Measurements from ENCODE around the gene PHKB. TPM values are rescaled to one million over a fixed set of nuclear protein-coding genes. Genes with fewer than 3 reads are reported as not detected.
A peak's percentile ranks its signal among the peaks of the same experiment; 100 is the strongest.

The PHKB gene
- total RNA-seq, 1 donor, result 104 TPM

DNA sequence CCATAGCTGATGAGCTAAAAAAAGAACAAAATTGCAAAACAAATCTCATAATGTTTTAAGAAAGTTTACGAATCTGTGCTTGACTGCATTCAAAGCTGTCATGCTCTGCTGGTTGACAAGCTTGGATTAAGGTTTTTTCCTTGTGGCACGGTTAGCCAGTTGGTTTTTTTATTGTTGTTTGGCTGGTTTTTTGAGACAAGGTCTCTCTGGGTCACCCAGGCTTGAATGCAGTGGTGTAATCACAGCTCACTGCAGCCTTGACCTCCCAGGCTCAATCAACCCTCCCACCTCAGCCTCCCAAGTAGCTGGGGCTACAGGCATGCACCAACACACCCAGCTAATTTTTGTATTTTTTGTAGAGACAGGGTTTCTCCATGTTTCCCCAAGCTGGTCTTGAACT, 45.7 kb downstream of the PHKB start:
- TF ChIP-seq, protein P1, sequence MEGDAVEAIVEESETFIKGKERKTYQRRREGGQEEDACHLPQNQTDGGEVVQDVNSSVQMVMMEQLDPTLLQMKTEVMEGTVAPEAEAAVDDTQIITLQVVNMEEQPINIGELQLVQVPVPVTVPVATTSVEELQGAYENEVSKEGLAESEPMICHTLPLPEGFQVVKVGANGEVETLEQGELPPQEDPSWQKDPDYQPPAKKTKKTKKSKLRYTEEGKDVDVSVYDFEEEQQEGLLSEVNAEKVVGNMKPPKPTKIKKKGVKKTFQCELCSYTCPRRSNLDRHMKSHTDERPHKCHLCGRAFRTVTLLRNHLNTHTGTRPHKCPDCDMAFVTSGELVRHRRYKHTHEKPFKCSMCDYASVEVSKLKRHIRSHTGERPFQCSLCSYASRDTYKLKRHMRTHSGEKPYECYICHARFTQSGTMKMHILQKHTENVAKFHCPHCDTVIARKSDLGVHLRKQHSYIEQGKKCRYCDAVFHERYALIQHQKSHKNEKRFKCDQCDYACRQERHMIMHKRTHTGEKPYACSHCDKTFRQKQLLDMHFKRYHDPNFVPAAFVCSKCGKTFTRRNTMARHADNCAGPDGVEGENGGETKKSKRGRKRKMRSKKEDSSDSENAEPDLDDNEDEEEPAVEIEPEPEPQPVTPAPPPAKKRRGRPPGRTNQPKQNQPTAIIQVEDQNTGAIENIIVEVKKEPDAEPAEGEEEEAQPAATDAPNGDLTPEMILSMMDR (IDR thresholded peaks at IDR 0.05; ENCODE audit: insufficient read depth, low read depth, low read length), result no peak
- H3K4me3 ChIP-seq (ENCODE audit: low read depth, low read length), result no peak overlapping the region
- peak; percentile 29 for DNase-seq (ENCODE audit: low read depth)

GRCh38 chr16:47507701-47508100, 46.6 kb downstream of the PHKB start:
- DNase-seq (ENCODE audit: low read depth), result peak; percentile 37
- H3K4me3 ChIP-seq (ENCODE audit: low read depth, low read length), result no peak overlapping the region
- TF ChIP-seq, protein P1 (IDR thresholded peaks at IDR 0.05; ENCODE audit: insufficient read depth, low read depth, low read length), result no peak

DNA sequence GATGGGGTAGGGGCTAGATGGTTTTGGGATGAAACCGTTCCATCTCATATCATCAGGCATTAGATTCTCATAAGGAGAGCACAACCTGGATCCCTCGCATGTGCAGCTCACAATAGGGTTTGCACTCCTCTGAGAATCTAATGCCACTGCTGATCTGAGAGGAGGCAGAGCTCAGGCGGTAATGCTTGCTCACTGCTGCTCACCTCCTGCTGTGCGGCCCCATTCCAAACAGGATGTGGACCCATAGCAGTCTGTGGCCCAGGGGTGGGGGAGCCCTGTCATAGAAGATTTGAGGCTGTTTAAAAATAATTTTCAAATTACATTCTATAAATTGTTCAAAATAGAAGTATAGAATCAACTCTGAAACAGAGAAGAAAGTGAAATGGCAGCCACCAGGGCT, 50.8 kb downstream of the PHKB start:
- H3K4me3 ChIP-seq (ENCODE audit: low read depth, low read length), result no peak overlapping the region
- TF ChIP-seq, protein P1 (IDR thresholded peaks at IDR 0.05; ENCODE audit: insufficient read depth, low read depth, low read length), result no peak
- no peak for DNase-seq (ENCODE audit: low read depth)

GRCh38 chr16:47519037-47519436, 57.9 kb downstream of the PHKB start:
- TF ChIP-seq, protein P1 (IDR thresholded peaks at IDR 0.05; ENCODE audit: insufficient read depth, low read depth, low read length), result no peak
- no peak overlapping the region for H3K4me3 ChIP-seq (ENCODE audit: low read depth, low read length)
- no peak for DNase-seq (ENCODE audit: low read depth)

GRCh38 chr16:47519546-47519945, 58.4 kb downstream of the PHKB start:
- peak; percentile 26 for DNase-seq (ENCODE audit: low read depth)
- TF ChIP-seq, protein P1 (IDR thresholded peaks at IDR 0.05; ENCODE audit: insufficient read depth, low read depth, low read length), result no peak
- H3K4me3 ChIP-seq (ENCODE audit: low read depth, low read length), result no peak overlapping the region

DNA sequence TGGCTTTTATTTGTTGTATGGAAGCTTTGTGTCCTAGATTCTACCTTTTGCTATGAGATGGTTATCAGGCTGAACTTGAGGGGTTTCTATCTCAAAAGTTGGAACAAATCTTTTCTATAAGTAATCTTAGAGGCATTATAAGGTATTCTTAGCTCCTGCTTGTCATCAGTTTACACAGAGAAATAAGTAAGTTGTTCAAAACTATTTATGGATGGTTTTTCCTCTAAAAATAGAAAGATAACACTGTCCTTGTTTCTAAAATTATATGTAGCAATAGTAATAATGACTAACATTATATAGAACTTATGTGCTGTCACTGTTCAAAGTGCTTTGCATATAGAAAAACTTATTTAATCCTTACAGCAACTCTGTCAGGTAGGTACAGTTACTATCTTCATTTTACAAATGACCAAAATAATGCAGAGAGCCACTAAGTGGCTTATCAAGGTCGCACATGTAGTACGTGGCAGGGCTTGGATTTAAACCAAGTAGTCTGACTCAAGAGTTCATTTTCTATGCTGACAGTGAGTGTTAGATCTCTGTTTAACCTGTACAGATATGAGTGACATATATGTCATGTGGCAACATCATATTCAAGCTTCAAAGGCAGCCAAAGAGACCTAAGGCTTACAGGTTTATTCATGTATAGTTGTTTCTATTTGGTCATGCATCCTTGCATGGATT, 59.0 kb downstream of the PHKB start:
- no peak overlapping the region for H3K4me3 ChIP-seq (ENCODE audit: low read depth, low read length)
- DNase-seq (ENCODE audit: low read depth), result no peak
- TF ChIP-seq, protein P1 (IDR thresholded peaks at IDR 0.05; ENCODE audit: insufficient read depth, low read depth, low read length), result no peak
